Renal cortical epithelial cell (primary cell): Measurements from ENCODE around the gene TTLL10. TPM values are rescaled to one million over a fixed set of nuclear protein-coding genes. Genes with fewer than 3 reads are reported as not detected.

Experiments
- DNase-seq: peaks from one replicate; pipeline ENCODE4 v3.0.0-alpha.2; 2011; ENCODE audit warnings: low read depth
- total RNA-seq: library from RNA; depleted of rRNA; stranded (reverse); fragments of >200 nt; gene quantifications from 2 replicates; pipeline ENCODE4 v1.2.3, GENCODE V29; 2014

Gene TTLL10, protein sequence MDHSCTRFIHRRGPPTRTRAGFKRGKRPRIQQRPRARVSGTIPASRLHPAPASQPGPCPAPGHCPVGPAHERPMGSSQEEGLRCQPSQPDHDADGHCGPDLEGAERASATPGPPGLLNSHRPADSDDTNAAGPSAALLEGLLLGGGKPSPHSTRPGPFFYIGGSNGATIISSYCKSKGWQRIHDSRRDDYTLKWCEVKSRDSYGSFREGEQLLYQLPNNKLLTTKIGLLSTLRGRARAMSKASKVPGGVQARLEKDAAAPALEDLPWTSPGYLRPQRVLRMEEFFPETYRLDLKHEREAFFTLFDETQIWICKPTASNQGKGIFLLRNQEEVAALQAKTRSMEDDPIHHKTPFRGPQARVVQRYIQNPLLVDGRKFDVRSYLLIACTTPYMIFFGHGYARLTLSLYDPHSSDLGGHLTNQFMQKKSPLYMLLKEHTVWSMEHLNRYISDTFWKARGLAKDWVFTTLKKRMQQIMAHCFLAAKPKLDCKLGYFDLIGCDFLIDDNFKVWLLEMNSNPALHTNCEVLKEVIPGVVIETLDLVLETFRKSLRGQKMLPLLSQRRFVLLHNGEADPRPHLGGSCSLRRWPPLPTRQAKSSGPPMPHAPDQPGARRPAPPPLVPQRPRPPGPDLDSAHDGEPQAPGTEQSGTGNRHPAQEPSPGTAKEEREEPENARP
- total RNA-seq, result 0.15 TPM in 1 of 2 replicates, not detected in the other

- DNase-seq, result no peak
Observed at GRCh38 chr1:1173793-1174415, at the start of gene TTLL10. TTLL10 (plus strand) TSS chr1:1173880; CDS start chr1:1179216, 5,336 bp downstream.

DNA sequence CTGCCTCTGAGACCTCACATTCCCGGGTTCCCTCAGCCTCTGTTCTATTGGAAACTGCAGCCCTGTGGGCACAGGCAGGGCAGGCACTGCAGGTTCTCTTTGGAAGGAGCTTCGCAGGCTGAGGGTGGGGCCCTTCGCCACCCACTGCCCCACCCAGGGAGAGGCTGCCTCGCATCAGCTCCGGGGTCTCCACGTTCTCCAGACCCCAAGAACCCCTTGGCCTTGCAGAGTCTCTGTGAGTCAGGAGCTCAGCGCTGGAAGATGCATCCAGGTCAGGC lies 49.2 kb upstream of the TTLL10 start:
- DNase-seq, result no peak

GRCh38 chr1:1124786-1125642 lies 48.7 kb upstream of the TTLL10 start:
- DNase-seq, result no peak

- DNase-seq, result no peak
Observed at GRCh38 chr1:1125945-1126344, 47.7 kb upstream of the TTLL10 start.

GRCh38 chr1:1127551-1128451 lies 45.9 kb upstream of the TTLL10 start:
- DNase-seq, result no peak

DNA sequence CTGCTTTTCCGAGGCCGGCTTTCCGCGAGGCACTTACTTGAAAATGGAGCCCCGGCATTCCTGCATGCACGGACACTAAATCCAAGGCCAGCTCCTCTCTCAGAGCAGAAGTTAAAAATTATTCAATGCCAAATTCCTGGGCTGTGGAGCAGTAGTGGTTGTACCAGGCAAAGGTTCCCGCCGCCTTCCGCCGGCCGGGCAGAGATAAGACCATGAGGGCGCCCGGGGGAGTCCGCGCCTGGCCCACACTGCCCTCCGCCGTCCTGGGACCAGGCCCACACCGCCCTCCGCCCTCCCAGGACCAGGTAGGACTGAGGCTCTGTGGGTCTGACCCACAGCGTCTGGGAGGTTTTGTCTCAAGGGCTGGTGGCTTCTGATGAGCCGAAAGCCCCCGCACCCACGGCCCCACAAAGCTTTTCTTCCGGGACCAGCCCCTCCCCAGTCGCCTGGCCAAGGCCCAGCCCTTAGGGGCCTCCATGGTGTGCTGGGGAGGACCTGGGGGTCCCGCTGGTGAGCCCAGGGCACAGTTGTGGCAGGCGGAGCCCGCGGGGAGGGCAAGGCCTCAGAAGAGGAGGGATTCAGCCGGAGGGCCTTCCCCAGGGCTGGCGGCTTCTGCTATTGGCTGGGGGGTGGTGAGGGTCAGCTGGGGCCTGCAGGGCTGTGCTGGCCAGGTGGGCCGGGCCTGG lies 45.1 kb upstream of the TTLL10 start:
- peak; percentile 61 for DNase-seq

- peak; percentile 44 for DNase-seq
Observed at GRCh38 chr1:1129381-1129821, 44.3 kb upstream of the TTLL10 start.

DNA sequence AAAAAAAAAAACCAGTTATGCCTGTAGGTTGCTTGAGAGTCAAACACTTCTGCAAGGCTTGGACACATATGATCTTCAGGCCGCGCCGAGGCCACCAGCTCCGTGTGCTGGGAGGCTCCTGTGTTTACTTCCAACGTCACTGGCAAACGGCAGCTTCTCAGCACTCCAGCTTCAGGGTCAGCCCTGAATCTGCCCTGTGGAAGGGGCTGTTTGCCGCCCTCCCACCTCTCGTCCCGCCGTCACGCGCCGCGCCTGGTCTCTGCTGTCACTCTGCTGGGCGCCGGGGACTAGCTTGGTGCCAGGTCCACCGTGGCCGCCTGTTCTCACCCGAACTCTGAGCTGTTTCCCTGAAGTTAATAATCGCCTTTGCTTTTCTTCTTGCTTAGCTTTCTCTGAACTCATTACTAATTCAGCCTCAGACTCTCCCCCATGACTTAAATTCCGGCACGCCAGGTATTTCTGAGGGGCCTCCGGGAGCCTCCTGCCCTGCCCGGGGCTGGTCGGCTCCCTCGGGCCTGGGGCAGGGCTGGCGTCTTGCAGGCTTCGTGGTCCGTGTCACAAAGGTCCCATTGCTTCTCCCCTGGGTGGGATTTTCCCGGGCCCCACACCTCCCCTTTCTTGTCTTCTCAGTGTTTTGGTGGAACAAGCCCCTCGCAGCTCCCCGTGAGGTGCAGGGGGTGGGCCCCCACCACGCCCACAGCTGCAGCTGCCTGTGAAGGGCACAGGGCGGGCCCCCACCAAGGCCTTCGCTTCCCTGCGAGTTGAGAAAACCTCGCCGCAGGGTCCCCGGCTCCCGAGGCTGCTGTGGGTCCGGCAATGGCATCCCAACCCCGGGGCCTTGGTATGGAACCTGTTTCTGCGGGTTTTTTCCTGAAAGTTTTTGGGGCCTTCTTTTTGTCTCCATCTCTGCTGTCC lies 43.2 kb upstream of the TTLL10 start:
- DNase-seq, result peak; percentile 83

DNA sequence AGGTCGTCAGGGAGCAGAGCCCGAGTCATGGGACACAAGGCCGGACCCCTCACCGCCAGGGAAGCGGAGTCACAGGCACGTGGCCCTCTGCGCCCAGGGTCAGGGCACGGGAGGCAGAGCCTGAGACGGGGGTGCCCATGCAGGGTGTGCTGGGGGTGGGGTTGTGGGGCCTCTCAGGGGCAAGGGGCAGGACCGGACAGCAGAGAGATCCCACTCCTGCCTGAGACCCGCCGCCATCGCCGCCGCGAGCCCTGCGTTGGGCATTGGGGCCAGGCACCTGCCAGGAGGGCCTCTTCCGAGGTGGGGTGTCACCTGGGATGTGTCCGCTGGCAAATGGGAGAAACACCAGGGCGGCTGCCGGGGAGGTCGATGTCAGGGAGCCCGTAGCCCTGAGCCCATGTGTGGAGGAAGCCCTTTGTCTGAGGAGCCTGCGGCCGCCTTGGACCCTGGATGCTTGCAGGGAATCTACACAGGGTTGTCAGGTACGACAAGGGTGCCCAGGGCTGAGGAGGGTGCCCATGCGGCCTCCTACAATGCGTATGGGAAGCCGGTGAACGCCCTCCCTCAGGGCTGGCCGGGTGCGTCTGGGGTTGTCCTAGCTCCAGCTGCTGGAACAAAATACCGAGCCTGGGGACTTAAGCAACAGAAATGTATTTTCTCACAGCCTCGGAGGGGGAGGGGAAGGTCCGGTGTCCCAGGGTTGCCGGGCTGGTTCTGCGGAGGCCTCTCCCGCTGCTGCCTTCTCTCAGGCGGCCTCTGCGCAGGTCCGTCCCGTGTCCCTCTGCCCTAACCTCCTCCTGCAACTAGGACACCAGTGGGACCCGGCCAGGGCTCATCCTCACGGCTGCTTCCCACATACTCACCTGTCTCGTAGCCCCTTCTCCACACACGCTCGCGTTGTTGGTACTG lies 41.4 kb upstream of the TTLL10 start:
- DNase-seq, result peak; percentile 54

DNA sequence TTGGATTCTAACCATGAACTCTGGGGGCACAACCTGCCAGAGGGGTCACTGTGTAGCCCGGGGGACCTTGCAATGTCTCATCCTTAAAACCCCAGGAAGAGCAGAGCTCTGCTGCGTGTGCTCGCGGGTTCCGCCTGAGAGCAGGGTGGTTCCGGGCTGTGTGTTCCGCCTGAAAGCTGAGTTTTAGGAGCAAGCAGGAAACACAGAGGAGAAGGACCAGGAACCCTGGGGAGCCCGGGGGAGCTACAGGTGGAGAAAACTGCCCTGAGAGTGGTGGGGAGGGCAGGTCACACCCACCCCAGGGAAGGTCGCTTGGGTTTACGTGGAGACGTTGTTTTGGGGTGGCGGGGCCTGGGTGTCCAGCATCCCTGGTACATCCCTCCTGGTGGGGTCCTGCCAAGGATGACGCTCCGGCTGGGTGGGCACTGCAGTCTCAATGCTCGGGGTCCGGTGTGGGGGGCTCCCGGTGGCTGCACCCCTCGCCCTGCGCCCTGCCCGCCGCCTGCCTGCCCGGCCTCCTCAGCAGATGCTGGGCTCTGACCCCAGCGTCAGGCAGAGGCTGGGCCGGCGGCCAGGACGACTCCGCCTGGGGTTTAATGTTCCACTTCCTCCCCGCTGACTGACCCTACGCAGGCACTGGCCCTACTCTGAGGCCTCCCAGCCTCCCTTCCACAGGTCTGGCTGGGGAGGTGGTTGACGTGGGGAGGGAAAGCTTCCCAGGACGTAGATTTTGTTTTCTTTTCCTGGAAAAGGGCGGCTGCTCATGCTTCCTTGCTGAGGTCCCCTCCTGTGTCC lies 40.5 kb upstream of the TTLL10 start:
- peak; percentile 74 for DNase-seq

GRCh38 chr1:1134300-1134970 lies 39.2 kb upstream of the TTLL10 start:
- no peak for DNase-seq

DNA sequence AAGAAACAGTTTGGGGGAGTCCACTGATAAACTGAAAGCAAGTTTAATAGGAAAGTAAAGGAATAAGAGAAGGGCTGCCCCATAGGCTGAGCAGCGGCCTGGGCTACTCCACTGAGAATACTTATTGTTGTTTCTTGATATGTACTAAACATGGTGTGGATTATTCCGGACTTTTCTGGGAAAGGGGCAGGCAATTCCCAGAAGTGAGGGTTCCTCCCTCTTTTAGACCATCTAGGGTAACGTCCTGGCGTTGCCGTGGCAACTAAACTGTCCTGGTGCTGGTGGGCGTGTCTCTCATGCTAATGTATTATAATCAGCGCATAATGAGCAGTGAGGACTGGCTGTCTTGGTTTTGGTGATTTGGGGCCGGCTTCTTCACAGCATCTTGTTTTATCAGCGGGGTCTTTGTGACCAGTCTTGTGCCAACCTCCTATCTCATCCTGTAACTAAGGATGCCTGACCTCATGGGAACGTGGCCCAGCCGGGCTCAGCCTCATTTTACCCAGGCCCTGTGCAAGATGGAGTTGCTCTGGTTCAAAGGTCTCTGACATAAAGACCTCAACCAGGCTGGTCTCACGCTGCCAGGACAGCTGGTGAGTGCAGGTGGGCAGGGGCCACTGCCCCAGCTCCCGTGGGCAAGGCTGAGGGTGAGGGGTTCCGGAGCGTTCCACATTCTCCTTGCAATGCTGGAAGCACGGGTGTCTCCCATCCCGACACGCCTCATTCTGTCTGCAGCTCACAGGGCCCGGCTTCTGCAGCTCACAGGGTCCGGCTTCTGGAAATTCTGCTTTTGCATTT lies 38.1 kb upstream of the TTLL10 start:
- no peak for DNase-seq

GRCh38 chr1:1136547-1137230 lies 37.0 kb upstream of the TTLL10 start:
- no peak for DNase-seq

DNA sequence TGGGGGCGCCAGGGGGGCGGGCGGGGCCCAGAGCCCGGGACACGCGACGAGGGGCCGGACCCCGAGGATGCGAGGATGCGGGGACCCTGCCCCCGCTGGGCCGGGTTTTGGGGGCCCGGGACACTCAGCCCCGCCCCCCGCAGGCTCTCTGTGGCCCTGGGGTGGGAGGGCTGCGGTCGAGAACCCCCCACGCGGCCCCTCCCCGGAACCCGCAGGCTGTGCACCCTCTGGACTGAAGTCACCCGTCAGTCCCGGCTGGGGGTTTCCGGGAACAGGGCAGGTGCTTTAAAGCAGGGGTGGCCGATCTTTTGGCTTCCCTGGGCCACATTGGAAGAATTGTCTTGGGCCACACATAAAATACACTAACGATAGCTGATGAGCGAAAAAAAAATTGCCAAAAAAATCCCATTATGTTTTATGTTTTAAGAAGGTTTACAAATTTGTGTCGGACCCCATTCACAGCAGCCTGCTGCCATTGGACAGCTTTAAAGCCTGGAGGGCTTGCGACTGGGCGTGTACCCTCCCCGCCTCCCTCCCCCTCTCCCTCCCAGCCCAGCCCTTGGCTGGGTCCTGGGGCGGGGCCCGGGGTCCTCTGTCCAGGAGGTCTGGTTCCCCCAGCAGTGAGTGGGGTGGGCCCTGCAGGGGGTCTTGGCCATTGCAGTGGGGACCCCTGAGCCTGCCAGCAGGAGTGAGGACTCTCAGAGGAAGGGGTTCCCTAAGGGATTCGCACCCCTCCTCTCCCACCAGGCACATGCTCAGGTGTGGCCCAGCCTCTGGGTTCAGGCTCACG lies 36.2 kb upstream of the TTLL10 start:
- no peak for DNase-seq
